WTC11 (cell line): Measurements from ENCODE around the gene CELSR2. TPM values are rescaled to one million over a fixed set of nuclear protein-coding genes. Genes with fewer than 3 reads are reported as not detected.

Source experiments
- ATAC-seq: fragments of 200-7000 bp; cut with Tn5 transposase; 2 replicates; pipeline ENCODE4 v1.10.0; 2021; ENCODE audit warnings: mild to moderate bottlenecking, moderate library complexity
- CTCF ChIA-PET: fragments of 300-600 bp; sonication (Branson Sonifier 250); formaldehyde crosslinking; loops from one replicate; lab custom pipeline; 2021; ENCODE audit warnings: antibody characterized with exemption; lab: Charles Lee
- POLR2A ChIA-PET: fragments of 350-600 bp; sonication (Branson Sonifier 250); formaldehyde crosslinking; loops from one replicate; lab custom pipeline; 2021; ENCODE audit warnings: antibody characterized with exemption; lab: Charles Lee
- DNase-seq: peaks from one replicate; pipeline ENCODE4 v3.0.0; 2021; ENCODE audit warnings: low spot score
- H3K27ac Mint-ChIP-seq: 2 replicates; pipeline ENCODE4 v1.8.0; 2021; ENCODE audit warnings: mixed read lengths
- H3K27me3 Mint-ChIP-seq: 2 replicates; pipeline ENCODE4 v1.8.0; 2021; ENCODE audit warnings: low read depth, mild to moderate bottlenecking, moderate library complexity, mixed read lengths
- H3K36me3 Mint-ChIP-seq: 2 replicates; pipeline ENCODE4 v1.8.0; 2021; ENCODE audit warnings: mixed read lengths
- H3K4me1 Mint-ChIP-seq: 2 replicates; pipeline ENCODE4 v1.8.0; 2022; ENCODE audit warnings: mixed read lengths
- H3K4me3 Mint-ChIP-seq: 2 replicates; pipeline ENCODE4 v1.8.0; 2021; ENCODE audit warnings: mild to moderate bottlenecking, moderate library complexity, mixed read lengths
- H3K9me3 Mint-ChIP-seq: 2 replicates; pipeline ENCODE4 v1.8.0; 2021; ENCODE audit warnings: mixed read lengths
- ATF1 ChIP-seq: sonication (generic); formaldehyde crosslinking; IDR thresholded peaks from 2 replicates; pipeline ENCODE4 v1.8.1; 2023; ENCODE audit warnings: mild to moderate bottlenecking, moderate library complexity, missing genetic modification reagents
- ATF3 ChIP-seq: sonication (generic); formaldehyde crosslinking; conservative IDR thresholded peaks from 2 replicates; pipeline ENCODE4 v1.8.1; 2022; ENCODE audit warnings: mild to moderate bottlenecking, missing genetic modification reagents
- E2F1 ChIP-seq: sonication (generic); formaldehyde crosslinking; IDR thresholded peaks from 2 replicates; pipeline ENCODE4 v1.8.0; 2022; ENCODE audit warnings: mild to moderate bottlenecking, missing genetic modification reagents
- E2F4 ChIP-seq: sonication (generic); formaldehyde crosslinking; IDR thresholded peaks from 2 replicates; pipeline ENCODE4 v1.8.1; 2022; ENCODE audit warnings: low read depth, mild to moderate bottlenecking, moderate library complexity, missing genetic modification reagents, borderline replicate concordance
- ESRRA ChIP-seq: sonication (generic); formaldehyde crosslinking; IDR thresholded peaks from 2 replicates; pipeline ENCODE4 v1.8.1; 2022; ENCODE audit warnings: mild to moderate bottlenecking, missing genetic modification reagents, borderline replicate concordance
- FOXJ3 ChIP-seq: sonication (generic); formaldehyde crosslinking; IDR thresholded peaks from 2 replicates; pipeline ENCODE4 v1.9.0; 2021; ENCODE audit warnings: missing genetic modification reagents, mild to moderate bottlenecking, borderline replicate concordance
- FOXK1 ChIP-seq: sonication (generic); formaldehyde crosslinking; IDR thresholded peaks from 2 replicates; pipeline ENCODE4 v1.8.0; 2022; ENCODE audit warnings: mild to moderate bottlenecking, moderate library complexity, missing genetic modification reagents
- JUN ChIP-seq: sonication (generic); formaldehyde crosslinking; IDR thresholded peaks from 2 replicates; pipeline ENCODE4 v1.8.0; 2023; ENCODE audit warnings: mild to moderate bottlenecking, missing genetic modification reagents
- KAT7 ChIP-seq: sonication (generic); formaldehyde crosslinking; IDR thresholded peaks from 2 replicates; pipeline ENCODE4 v1.8.1; 2023; ENCODE audit warnings: missing genetic modification reagents, mild to moderate bottlenecking, borderline replicate concordance
- NFATC4 ChIP-seq: fragments of 250-450 bp; sonication (Bioruptor Pico); IDR thresholded peaks from 2 replicates; pipeline ENCODE4 v1.9.0; 2021; ENCODE audit warnings: mild to moderate bottlenecking
- NFE2L1 ChIP-seq: sonication (generic); formaldehyde crosslinking; IDR thresholded peaks from 2 replicates; pipeline ENCODE4 v1.8.1; 2023; ENCODE audit warnings: missing genetic modification reagents
- NFYB ChIP-seq: sonication (generic); formaldehyde crosslinking; conservative IDR thresholded peaks from 2 replicates; pipeline ENCODE4 v1.8.0; 2022; ENCODE audit warnings: low read depth, missing genetic modification reagents
- PRDM15 ChIP-seq: sonication (generic); formaldehyde crosslinking; IDR thresholded peaks from 2 replicates; pipeline ENCODE4 v1.8.0; 2022; ENCODE audit warnings: missing genetic modification reagents
- SMAD4 ChIP-seq: sonication (generic); formaldehyde crosslinking; IDR thresholded peaks from 2 replicates; pipeline ENCODE4 v1.8.0; 2022; ENCODE audit warnings: mild to moderate bottlenecking, missing genetic modification reagents
- STAT6 ChIP-seq: sonication (generic); formaldehyde crosslinking; conservative IDR thresholded peaks from 2 replicates; pipeline ENCODE4 v1.8.1; 2023; ENCODE audit warnings: mild to moderate bottlenecking, low read depth, missing genetic modification reagents, moderate library complexity
- TEAD1 ChIP-seq: sonication (generic); formaldehyde crosslinking; IDR thresholded peaks from 2 replicates; pipeline ENCODE4 v1.8.0; 2022; ENCODE audit warnings: mild to moderate bottlenecking, missing genetic modification reagents
- TP53 ChIP-seq: sonication (generic); formaldehyde crosslinking; IDR thresholded peaks from 2 replicates; pipeline ENCODE4 v1.8.1; 2023; ENCODE audit warnings: mild to moderate bottlenecking, missing genetic modification reagents
- USF1 ChIP-seq: sonication (generic); formaldehyde crosslinking; IDR thresholded peaks from 2 replicates; pipeline ENCODE4 v1.8.0; 2022; ENCODE audit warnings: mild to moderate bottlenecking, missing genetic modification reagents
- USF2 ChIP-seq: sonication (generic); formaldehyde crosslinking; IDR thresholded peaks from 2 replicates; pipeline ENCODE4 v1.8.1; 2023; ENCODE audit warnings: mild to moderate bottlenecking, missing genetic modification reagents, moderate library complexity
- ZBTB43 ChIP-seq: sonication (generic); formaldehyde crosslinking; IDR thresholded peaks from 2 replicates; pipeline ENCODE4 v1.8.1; 2023; ENCODE audit warnings: mild to moderate bottlenecking, missing genetic modification reagents
- ZNF121 ChIP-seq: sonication (generic); formaldehyde crosslinking; IDR thresholded peaks from 2 replicates; pipeline ENCODE4 v1.8.0; 2023; ENCODE audit warnings: missing genetic modification reagents
- ZNF396 ChIP-seq: fragments of 250-450 bp; sonication (Bioruptor Pico); IDR thresholded peaks from 2 replicates; pipeline ENCODE4 v1.8.0; 2021; ENCODE audit warnings: mild to moderate bottlenecking, moderate library complexity, borderline replicate concordance
- total RNA-seq: library from RNA; stranded (reverse); gene quantifications from 3 replicates; pipeline ENCODE4 v1.2.3, GENCODE V29; 2021

The CELSR2 gene
- total RNA-seq, 1 experiment from 2014 or later = 31.3 TPM

GRCh38 chr1:109264379-109264755, 15.0 kb downstream of the CELSR2 start (continued):
- no peak for TF ChIP-seq ZNF396
- no peak for TF ChIP-seq SMAD4 (CRISPR knock-in tag)
- TF ChIP-seq FOXK1 (CRISPR knock-in tag) = no peak
- no peak for TF ChIP-seq ESRRA (CRISPR knock-in tag)
- no peak for TF ChIP-seq ZNF121
- no peak for TF ChIP-seq KAT7 (CRISPR knock-in tag)
- no peak for TF ChIP-seq NFE2L1
- TF ChIP-seq JUN = no peak

GRCh38 chr1:109265016-109265415, 15.7 kb downstream of the CELSR2 start:
- ATAC-seq = no peak
- ChIA-PET CTCF (interaction anchor here (0.7 to 2.7 kb wide), 4 partner anchors 11 to 161 kb away, joined by 3 to 35 read pairs (median 10); partner anchors contain the start of gene PSMA5), POLR2A (no interaction called here)
- no peak overlapping the region for H3K4me3 Mint-ChIP-seq
- DNase-seq = no peak
- no peaks in the 10 kb centered on the region for H3K27me3 Mint-ChIP-seq
- no peaks in the 10 kb centered on the region for H3K9me3 Mint-ChIP-seq
- peaks cover 14% of the 10 kb centered on the region for H3K4me1 Mint-ChIP-seq
- no peak overlapping the region for H3K27ac Mint-ChIP-seq
- TF ChIP-seq USF2 (CRISPR knock-in tag) (no peak), FOXJ3 (CRISPR knock-in tag) (no peak), ZBTB43 (no peak)
- TF ChIP-seq, all 79 proteins: peak for 0
- peaks cover 5% of the 10 kb centered on the region; the same call in 1 of the 2 replicates for H3K36me3 Mint-ChIP-seq

- Mint-ChIP-seq H3K4me1 (peaks cover 9% of the 10 kb centered on the region), H3K36me3 (peaks cover 5% of the 10 kb centered on the region; the same call in 1 of the 2 replicates), H3K9me3 (no peaks in the 10 kb centered on the region), H3K27ac (no peak overlapping the region), H3K4me3 (no peak overlapping the region), H3K27me3 (no peaks in the 10 kb centered on the region)
- CTCF ChIA-PET = interaction anchor here (0.7 kb wide), 1 partner anchor 12 kb away, joined by 3 read pairs; no protein-coding TSS in a partner anchor
- POLR2A ChIA-PET = no interaction called here
- ATAC-seq (no peak), DNase-seq (no peak)
- TF ChIP-seq ATF3 (CRISPR knock-in tag) (no peak), ZNF396 (no peak), STAT6 (no peak), ESRRA (CRISPR knock-in tag) (no peak), TP53 (no peak), E2F1 (CRISPR knock-in tag) (no peak), USF1 (CRISPR knock-in tag) (no peak), NFATC4 (CRISPR knock-in tag) (no peak), PRDM15 (CRISPR knock-in tag) (no peak), NFYB (CRISPR knock-in tag) (no peak), ATF1 (CRISPR knock-in tag) (no peak), TEAD1 (CRISPR knock-in tag) (no peak), E2F4 (no peak)
These were observed 16.5 kb downstream of the CELSR2 start for GRCh38 chr1:109265741-109266330.
